Measurements from ENCODE around the gene EIF3F. TPM values are rescaled to one million over a fixed set of nuclear protein-coding genes. Genes with fewer than 3 reads are reported as not detected.

Gene EIF3F
- total and polyA plus RNA-seq, 4 donors = 110 to 277 (median 217) TPM

- peaks cover 2% of the 10 kb centered on the region for H3K27me3 ChIP-seq (ENCODE audit: control insufficient read depth, insufficient read depth, low read length)
- H3K9me3 ChIP-seq (ENCODE audit: control insufficient read depth, insufficient read depth, low read length) = no peaks in the 10 kb centered on the region
- no peaks in the 10 kb centered on the region for H3K4me1 ChIP-seq (ENCODE audit: control insufficient read depth, insufficient read depth, low read length)
- no peak for DNase-seq (ENCODE audit: low read depth in 4 of 6, low spot score in 6 of 6)
- no peak overlapping the region for H3K4me3 ChIP-seq (ENCODE audit: low read depth, low read length)
- H3K27ac ChIP-seq (ENCODE audit: low read depth, low read length) = no peak overlapping the region
- H3K36me3 ChIP-seq (ENCODE audit: control insufficient read depth, insufficient read depth, low read length) = no peaks in the 10 kb centered on the region
- WGBS (ENCODE audit: insufficient coverage) = 58% methylated on average over 1 of the region's 1 CpG
These were observed 20.0 kb upstream of the EIF3F start for GRCh38 chr11:7967097-7967496.

GRCh38 chr11:7967826-7968225 is 19.3 kb upstream of the EIF3F start:
- Histone ChIP-seq H3K27ac (ENCODE audit: low read depth, low read length) (no peak overlapping the region), H3K9me3 (ENCODE audit: control insufficient read depth, insufficient read depth, low read length) (no peaks in the 10 kb centered on the region), H3K4me3 (ENCODE audit: low read depth, low read length) (no peak overlapping the region), H3K36me3 (ENCODE audit: control insufficient read depth, insufficient read depth, low read length) (no peaks in the 10 kb centered on the region), H3K4me1 (ENCODE audit: control insufficient read depth, insufficient read depth, low read length) (no peaks in the 10 kb centered on the region), H3K27me3 (ENCODE audit: control insufficient read depth, insufficient read depth, low read length) (peaks cover 2% of the 10 kb centered on the region)
- DNase-seq (ENCODE audit: low read depth in 4 of 6, low spot score in 6 of 6) = no peak

- no peak for DNase-seq (ENCODE audit: low read depth in 4 of 6, low spot score in 6 of 6)
- H3K27ac ChIP-seq (ENCODE audit: low read depth, low read length) = no peak overlapping the region
- no peaks in the 10 kb centered on the region for H3K9me3 ChIP-seq (ENCODE audit: control insufficient read depth, insufficient read depth, low read length)
- no peaks in the 10 kb centered on the region for H3K36me3 ChIP-seq (ENCODE audit: control insufficient read depth, insufficient read depth, low read length)
- peaks cover 2% of the 10 kb centered on the region for H3K27me3 ChIP-seq (ENCODE audit: control insufficient read depth, insufficient read depth, low read length)
- no CpG with 5 or more reads among the region's 2 CpGs for WGBS (ENCODE audit: insufficient coverage)
- H3K4me1 ChIP-seq (ENCODE audit: control insufficient read depth, insufficient read depth, low read length) = no peaks in the 10 kb centered on the region
- no peak overlapping the region for H3K4me3 ChIP-seq (ENCODE audit: low read depth, low read length)
These were observed 18.5 kb upstream of the EIF3F start for GRCh38 chr11:7968686-7969085.

- no CpG with 5 or more reads among the region's 3 CpGs for WGBS (ENCODE audit: insufficient coverage)
These were observed 17.1 kb upstream of the EIF3F start for GRCh38 chr11:7969756-7970646.

GRCh38 chr11:7971846-7972245 is 15.3 kb upstream of the EIF3F start:
- no peaks in the 10 kb centered on the region for H3K4me1 ChIP-seq (ENCODE audit: control insufficient read depth, insufficient read depth, low read length)
- no peak overlapping the region for H3K27ac ChIP-seq (ENCODE audit: low read depth, low read length)
- peaks cover 2% of the 10 kb centered on the region for H3K27me3 ChIP-seq (ENCODE audit: control insufficient read depth, insufficient read depth, low read length)
- H3K36me3 ChIP-seq (ENCODE audit: control insufficient read depth, insufficient read depth, low read length) = no peaks in the 10 kb centered on the region
- DNase-seq (ENCODE audit: low read depth in 4 of 6, low spot score in 6 of 6) = no peak
- H3K9me3 ChIP-seq (ENCODE audit: control insufficient read depth, insufficient read depth, low read length) = no peaks in the 10 kb centered on the region
- H3K4me3 ChIP-seq (ENCODE audit: low read depth, low read length) = no peak overlapping the region

More at GRCh38 chr11:7969756-7970646, 17.1 kb upstream of the EIF3F start:
- H3K9me3 ChIP-seq (ENCODE audit: control insufficient read depth, insufficient read depth, low read length) = no peaks in the 10 kb centered on the region
- no peaks in the 10 kb centered on the region for H3K4me1 ChIP-seq (ENCODE audit: control insufficient read depth, insufficient read depth, low read length)
- DNase-seq (ENCODE audit: low read depth in 4 of 6, low spot score in 6 of 6) = no peak
- H3K36me3 ChIP-seq (ENCODE audit: control insufficient read depth, insufficient read depth, low read length) = no peaks in the 10 kb centered on the region
- no peak overlapping the region for H3K4me3 ChIP-seq (ENCODE audit: low read depth, low read length)
- H3K27ac ChIP-seq (ENCODE audit: low read depth, low read length) = no peak overlapping the region
- H3K27me3 ChIP-seq (ENCODE audit: control insufficient read depth, insufficient read depth, low read length) = peaks cover 2% of the 10 kb centered on the region

GRCh38 chr11:7973011-7973410 is 14.1 kb upstream of the EIF3F start:
- Histone ChIP-seq H3K4me3 (ENCODE audit: low read depth, low read length) (no peak overlapping the region), H3K36me3 (ENCODE audit: control insufficient read depth, insufficient read depth, low read length) (no peaks in the 10 kb centered on the region), H3K27ac (ENCODE audit: low read depth, low read length) (no peak overlapping the region), H3K27me3 (ENCODE audit: control insufficient read depth, insufficient read depth, low read length) (no peaks in the 10 kb centered on the region), H3K4me1 (ENCODE audit: control insufficient read depth, insufficient read depth, low read length) (no peaks in the 10 kb centered on the region), H3K9me3 (ENCODE audit: control insufficient read depth, insufficient read depth, low read length) (no peaks in the 10 kb centered on the region)
- no peak for DNase-seq (ENCODE audit: low read depth in 4 of 6, low spot score in 6 of 6)
- 90% methylated on average over 1 of the region's 5 CpGs for WGBS (ENCODE audit: insufficient coverage)

GRCh38 chr11:7974668-7975067 is 12.5 kb upstream of the EIF3F start:
- no peaks in the 10 kb centered on the region for H3K36me3 ChIP-seq (ENCODE audit: control insufficient read depth, insufficient read depth, low read length)
- H3K9me3 ChIP-seq (ENCODE audit: control insufficient read depth, insufficient read depth, low read length) = no peaks in the 10 kb centered on the region
- H3K4me3 ChIP-seq (ENCODE audit: low read depth, low read length) = no peak overlapping the region
- H3K27me3 ChIP-seq (ENCODE audit: control insufficient read depth, insufficient read depth, low read length) = no peaks in the 10 kb centered on the region
- no peaks in the 10 kb centered on the region for H3K4me1 ChIP-seq (ENCODE audit: control insufficient read depth, insufficient read depth, low read length)
- 100% methylated on average over 1 of the region's 2 CpGs for WGBS (ENCODE audit: insufficient coverage)
- H3K27ac ChIP-seq (ENCODE audit: low read depth, low read length) = no peak overlapping the region
- DNase-seq (ENCODE audit: low read depth in 4 of 6, low spot score in 6 of 6) = no peak

GRCh38 chr11:7977232-7977917 is 9.8 kb upstream of the EIF3F start:
- Histone ChIP-seq H3K27ac (ENCODE audit: low read depth, low read length) (no peak overlapping the region), H3K36me3 (ENCODE audit: control insufficient read depth, insufficient read depth, low read length) (no peaks in the 10 kb centered on the region), H3K9me3 (ENCODE audit: control insufficient read depth, insufficient read depth, low read length) (no peaks in the 10 kb centered on the region), H3K27me3 (ENCODE audit: control insufficient read depth, insufficient read depth, low read length) (no peaks in the 10 kb centered on the region), H3K4me3 (ENCODE audit: low read depth, low read length) (no peak overlapping the region), H3K4me1 (ENCODE audit: control insufficient read depth, insufficient read depth, low read length) (no peaks in the 10 kb centered on the region)
- 96% methylated on average over 3 of the region's 5 CpGs for whole genome bisulfite sequencing (ENCODE audit: insufficient coverage)
- DNase-seq (ENCODE audit: low read depth in 4 of 6, low spot score in 6 of 6) = no peak

- Histone ChIP-seq H3K4me1 (ENCODE audit: control insufficient read depth, insufficient read depth, low read length) (peaks cover 3% of the 10 kb centered on the region), H3K9me3 (ENCODE audit: control insufficient read depth, insufficient read depth, low read length) (no peaks in the 10 kb centered on the region), H3K27ac (ENCODE audit: low read depth, low read length) (no peak overlapping the region), H3K27me3 (ENCODE audit: control insufficient read depth, insufficient read depth, low read length) (no peaks in the 10 kb centered on the region), H3K36me3 (ENCODE audit: control insufficient read depth, insufficient read depth, low read length) (no peaks in the 10 kb centered on the region), H3K4me3 (ENCODE audit: low read depth, low read length) (no peak overlapping the region)
- no CpG with 5 or more reads among the region's 1 CpG for WGBS (ENCODE audit: insufficient coverage)
- DNase-seq (ENCODE audit: low read depth in 4 of 6, low spot score in 6 of 6) = peak in 1 of 6 donors; percentile 12
These were observed 5.4 kb upstream of the EIF3F start for GRCh38 chr11:7981619-7982157.
